Measurements from ENCODE around the gene NAP1L1. TPM values are rescaled to one million over a fixed set of nuclear protein-coding genes. Genes with fewer than 3 reads are reported as not detected.

The NAP1L1 gene
- total RNA-seq, 1 experiment from 2014 or later = 493 TPM

- ChIA-PET CTCF (interaction anchor here (1.7 kb wide), 1 partner anchor 391 kb away, joined by 4 read pairs; no protein-coding TSS in a partner anchor), POLR2A (interaction anchor here (1.5 kb wide), 1 partner anchor 10 kb away, joined by 4 read pairs; no protein-coding TSS in a partner anchor)
- intact Hi-C loops (cut with micrococcal nuclease) = no loop called here
- TF ChIP-seq CTCF (IDR thresholded peaks at IDR 0.05; ENCODE audit: unreplicated experiment) = no peak
- no peaks in the 10 kb centered on the region for H3K36me3 Mint-ChIP-seq (ENCODE audit: insufficient read depth, unreplicated experiment)
- no peaks in the 10 kb centered on the region for H3K9me3 Mint-ChIP-seq (ENCODE audit: unreplicated experiment)
- H3K27ac Mint-ChIP-seq (ENCODE audit: low read depth, unreplicated experiment) = no peak overlapping the region
- H3K4me1 Mint-ChIP-seq (ENCODE audit: insufficient read depth, unreplicated experiment) = peaks cover 19% of the 10 kb centered on the region
- BruUV-seq (replicated peaks) = no TSS peak
- no peaks in the 10 kb centered on the region for H3K27me3 Mint-ChIP-seq (ENCODE audit: insufficient read depth, unreplicated experiment)
- no peak for DNase-seq (ENCODE audit: unreplicated experiment)
- H3K4me3 Mint-ChIP-seq (ENCODE audit: unreplicated experiment) = no peak overlapping the region
These were observed 70.5 kb downstream of the NAP1L1 start for GRCh38 chr12:76014007-76014406.

GRCh38 chr12:76013603-76014002 lies 70.9 kb downstream of the NAP1L1 start:
- H3K4me1 Mint-ChIP-seq (ENCODE audit: insufficient read depth, unreplicated experiment) = peaks cover 15% of the 10 kb centered on the region
- POLR2A ChIA-PET = interaction anchor here (0.6 to 1.7 kb wide), 4 partner anchors 9 to 58 kb away, joined by 3 to 9 read pairs (median 4); no protein-coding TSS in a partner anchor
- BruUV-seq (replicated peaks) = no TSS peak

GRCh38 chr12:76012644-76013043 lies 71.8 kb downstream of the NAP1L1 start:
- Mint-ChIP-seq H3K4me3 (ENCODE audit: unreplicated experiment) (no peak overlapping the region), H3K27ac (ENCODE audit: low read depth, unreplicated experiment) (no peak overlapping the region), H3K4me1 (ENCODE audit: insufficient read depth, unreplicated experiment) (peaks cover 8% of the 10 kb centered on the region), H3K27me3 (ENCODE audit: insufficient read depth, unreplicated experiment) (no peaks in the 10 kb centered on the region), H3K9me3 (ENCODE audit: unreplicated experiment) (no peaks in the 10 kb centered on the region), H3K36me3 (ENCODE audit: insufficient read depth, unreplicated experiment) (no peaks in the 10 kb centered on the region)
- BruUV-seq (replicated peaks) = no TSS peak
- no peak for DNase-seq (ENCODE audit: unreplicated experiment)
- no peak for TF ChIP-seq CTCF (IDR thresholded peaks at IDR 0.05; ENCODE audit: unreplicated experiment)
- intact Hi-C loops (cut with micrococcal nuclease) = no loop called here
- ChIA-PET POLR2A (interaction anchor here (0.9 to 1.7 kb wide), 3 partner anchors 9 to 57 kb away, joined by 4 to 9 read pairs (median 4); no protein-coding TSS in a partner anchor), CTCF (interaction anchor here (0.6 to 1.7 kb wide), 2 partner anchors 44 to 389 kb away, joined by 4 read pairs; no protein-coding TSS in a partner anchor)

More at GRCh38 chr12:76013603-76014002, 70.9 kb downstream of the NAP1L1 start:
- no peak for DNase-seq (ENCODE audit: unreplicated experiment)
- no peak for TF ChIP-seq CTCF (IDR thresholded peaks at IDR 0.05; ENCODE audit: unreplicated experiment)
- H3K27ac Mint-ChIP-seq (ENCODE audit: low read depth, unreplicated experiment) = no peak overlapping the region
- H3K9me3 Mint-ChIP-seq (ENCODE audit: unreplicated experiment) = no peaks in the 10 kb centered on the region
- no peak overlapping the region for H3K4me3 Mint-ChIP-seq (ENCODE audit: unreplicated experiment)
- CTCF ChIA-PET = interaction anchor here (1.7 kb wide), 1 partner anchor 390 kb away, joined by 4 read pairs; no protein-coding TSS in a partner anchor
- intact Hi-C loops (cut with micrococcal nuclease) = no loop called here
- no peaks in the 10 kb centered on the region for H3K27me3 Mint-ChIP-seq (ENCODE audit: insufficient read depth, unreplicated experiment)
- H3K36me3 Mint-ChIP-seq (ENCODE audit: insufficient read depth, unreplicated experiment) = no peaks in the 10 kb centered on the region

- Mint-ChIP-seq H3K27ac (ENCODE audit: low read depth, unreplicated experiment) (no peak overlapping the region), H3K27me3 (ENCODE audit: insufficient read depth, unreplicated experiment) (no peaks in the 10 kb centered on the region), H3K36me3 (ENCODE audit: insufficient read depth, unreplicated experiment) (no peaks in the 10 kb centered on the region), H3K4me3 (ENCODE audit: unreplicated experiment) (no peak overlapping the region), H3K4me1 (ENCODE audit: insufficient read depth, unreplicated experiment) (peaks cover 8% of the 10 kb centered on the region), H3K9me3 (ENCODE audit: unreplicated experiment) (no peaks in the 10 kb centered on the region)
- TF ChIP-seq CTCF (IDR thresholded peaks at IDR 0.05; ENCODE audit: unreplicated experiment) = no peak
- no TSS peak for BruUV-seq (replicated peaks)
- ChIA-PET POLR2A (interaction anchor here (1.0 kb wide), 1 partner anchor 14 kb away, joined by 4 read pairs; no protein-coding TSS in a partner anchor), CTCF (interaction anchor here (0.6 kb wide), 1 partner anchor 973 kb away, joined by 3 read pairs; no protein-coding TSS in a partner anchor)
- intact Hi-C loops (cut with micrococcal nuclease) = no loop called here
- no peak for DNase-seq (ENCODE audit: unreplicated experiment)
These were observed 73.6 kb downstream of the NAP1L1 start for GRCh38 chr12:76010732-76011458.

Measured in MCF 10A (cell line).